Measurements from ENCODE around the gene INSL3. TPM values are rescaled to one million over a fixed set of nuclear protein-coding genes. Genes with fewer than 3 reads are reported as not detected.
"Not testable (repeated sequence)": the region's sequence is repeated elsewhere in the genome, so short reads cannot be mapped to it uniquely, and the experiment has no call there.

INSL3 gene
- total RNA-seq, 6 donors from 2014 or later, result 0.57 TPM; not detected in 5

GRCh38 chr19:17802137-17802858 is 19.0 kb downstream of the INSL3 start:
- Histone ChIP-seq H3K27ac (no peak overlapping the region), H3K9me3 (no peaks in the 10 kb centered on the region), H3K4me1 (peaks cover 0 to 4% (median 0%) of the 10 kb centered on the region in 4 donors), H3K4me3 (no peak overlapping the region), H3K27me3 (no peaks in the 10 kb centered on the region), H3K36me3 (no peaks in the 10 kb centered on the region)
- ATAC-seq (ENCODE audit: low FRiP score in 2 of 2) (no peak), DNase-seq (no peak)
- 65 to 74% methylated on average over 11 to 12 of the region's 12 CpGs for WGBS, 2 donors
- TF ChIP-seq POLR2A (IDR thresholded peaks at IDR 0.05) (no peak), EP300 (IDR thresholded peaks at IDR 0.05) (no peak), POLR2AphosphoS5 (IDR thresholded peaks at IDR 0.05) (no peak)
- TF ChIP-seq, protein P1, sequence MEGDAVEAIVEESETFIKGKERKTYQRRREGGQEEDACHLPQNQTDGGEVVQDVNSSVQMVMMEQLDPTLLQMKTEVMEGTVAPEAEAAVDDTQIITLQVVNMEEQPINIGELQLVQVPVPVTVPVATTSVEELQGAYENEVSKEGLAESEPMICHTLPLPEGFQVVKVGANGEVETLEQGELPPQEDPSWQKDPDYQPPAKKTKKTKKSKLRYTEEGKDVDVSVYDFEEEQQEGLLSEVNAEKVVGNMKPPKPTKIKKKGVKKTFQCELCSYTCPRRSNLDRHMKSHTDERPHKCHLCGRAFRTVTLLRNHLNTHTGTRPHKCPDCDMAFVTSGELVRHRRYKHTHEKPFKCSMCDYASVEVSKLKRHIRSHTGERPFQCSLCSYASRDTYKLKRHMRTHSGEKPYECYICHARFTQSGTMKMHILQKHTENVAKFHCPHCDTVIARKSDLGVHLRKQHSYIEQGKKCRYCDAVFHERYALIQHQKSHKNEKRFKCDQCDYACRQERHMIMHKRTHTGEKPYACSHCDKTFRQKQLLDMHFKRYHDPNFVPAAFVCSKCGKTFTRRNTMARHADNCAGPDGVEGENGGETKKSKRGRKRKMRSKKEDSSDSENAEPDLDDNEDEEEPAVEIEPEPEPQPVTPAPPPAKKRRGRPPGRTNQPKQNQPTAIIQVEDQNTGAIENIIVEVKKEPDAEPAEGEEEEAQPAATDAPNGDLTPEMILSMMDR (IDR thresholded peaks at IDR 0.05), result no peak

DNA sequence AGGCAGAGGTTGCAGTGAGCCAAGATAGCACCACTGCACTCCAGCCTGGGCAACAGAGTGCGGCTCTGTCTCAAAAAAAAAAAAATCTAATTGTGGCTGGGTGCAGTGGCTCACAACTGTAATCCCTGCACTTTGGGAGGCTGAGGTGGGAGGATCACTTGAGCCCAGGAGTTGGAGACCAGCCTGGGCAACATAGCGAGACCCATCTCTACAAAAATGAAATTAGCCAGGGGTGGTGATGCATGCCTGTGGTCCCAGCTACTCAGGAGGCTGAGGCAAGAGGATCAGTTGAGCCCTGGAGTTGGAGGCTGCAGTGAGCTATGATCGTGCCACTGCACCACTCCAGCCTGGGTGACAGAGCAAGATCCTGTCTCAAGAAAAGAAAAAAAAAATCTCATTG is 22.7 kb downstream of the INSL3 start:
- H3K27me3 ChIP-seq, result peaks cover 0 to 21% (median 12%) of the 10 kb centered on the region in 4 donors
- WGBS, 2 donors, result 88 to 89% methylated on average over 3 of the region's 3 CpGs
- H3K27ac ChIP-seq; H3K9me3 ChIP-seq; DNase-seq; H3K36me3 ChIP-seq; H3K4me3 ChIP-seq; ATAC-seq (ENCODE audit: low FRiP score in 2 of 2): not testable (repeated sequence)
- peaks cover 0 to 13% (median 2%) of the 10 kb centered on the region in 4 donors for H3K4me1 ChIP-seq

DNA sequence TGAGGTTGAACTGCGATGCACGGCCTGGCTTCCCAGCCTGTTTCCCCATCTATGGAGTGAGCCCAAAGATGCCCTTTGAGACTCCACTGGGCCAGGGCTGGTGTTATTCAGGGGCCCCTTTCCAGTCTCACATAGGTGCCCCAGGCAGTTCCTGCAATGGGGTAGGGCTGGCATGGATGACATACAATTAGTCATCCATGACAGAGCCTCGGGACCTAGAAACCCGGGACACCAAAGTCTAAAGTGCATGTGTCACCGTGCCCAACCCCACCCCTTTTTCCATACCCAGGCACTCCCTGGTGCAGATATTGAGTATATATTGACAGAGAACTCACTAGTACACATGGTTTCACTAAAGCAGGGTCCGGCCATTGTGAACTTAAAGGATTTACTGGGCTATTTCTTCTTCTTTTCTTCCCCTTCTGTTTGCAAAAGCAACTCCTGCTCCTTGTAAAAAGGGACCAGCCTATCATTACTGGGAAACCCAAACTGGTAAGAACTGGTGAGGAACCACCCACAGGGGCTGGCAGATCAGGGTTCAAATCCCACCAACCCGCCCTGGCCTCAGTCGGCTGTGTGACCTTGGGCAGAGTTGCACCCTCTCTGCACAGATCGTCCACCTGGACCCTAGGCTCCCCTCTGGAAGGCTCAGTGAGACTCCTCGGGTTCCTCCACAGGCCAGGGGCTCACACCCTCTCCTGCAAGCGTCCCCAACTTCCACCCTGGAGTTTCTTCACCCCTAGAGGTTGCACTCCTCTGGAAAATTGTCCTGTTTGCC is 23.7 kb downstream of the INSL3 start:
- TF ChIP-seq POLR2A (IDR thresholded peaks at IDR 0.05) (no peak), POLR2AphosphoS5 (IDR thresholded peaks at IDR 0.05) (no peak), EP300 (IDR thresholded peaks at IDR 0.05) (no peak)
- TF ChIP-seq, protein P1 (IDR thresholded peaks at IDR 0.05), result no peak
- Histone ChIP-seq H3K4me3 (no peak overlapping the region), H3K9me3 (no peaks in the 10 kb centered on the region), H3K27me3 (peaks cover 0 to 21% (median 12%) of the 10 kb centered on the region in 4 donors), H3K36me3 (no peaks in the 10 kb centered on the region), H3K27ac (no peak overlapping the region), H3K4me1 (peaks cover 0 to 9% (median 2%) of the 10 kb centered on the region in 4 donors)
- ATAC-seq (ENCODE audit: low FRiP score in 2 of 2), result peak in 1 of 2 donors; percentile 9
- 68 to 72% methylated on average over 11 of the region's 11 CpGs for WGBS, 2 donors
- no peak for DNase-seq

- H3K4me1 ChIP-seq, result peaks cover 0 to 11% (median 2%) of the 10 kb centered on the region in 4 donors
- DNase-seq (no peak), ATAC-seq (ENCODE audit: low FRiP score in 2 of 2) (no peak)
- peaks cover 0 to 21% (median 12%) of the 10 kb centered on the region in 4 donors for H3K27me3 ChIP-seq
- H3K4me3 ChIP-seq, result no peak overlapping the region
- no peaks in the 10 kb centered on the region for H3K9me3 ChIP-seq
- TF ChIP-seq POLR2A (IDR thresholded peaks at IDR 0.05), result no peak
- TF ChIP-seq POLR2AphosphoS5 (IDR thresholded peaks at IDR 0.05), result no peak
- TF ChIP-seq, protein P1 (IDR thresholded peaks at IDR 0.05), result no peak
- TF ChIP-seq EP300 (IDR thresholded peaks at IDR 0.05), result no peak
- H3K27ac ChIP-seq, result peak overlapping the region in 1 of 4 donors; percentile 21
- H3K36me3 ChIP-seq, result no peaks in the 10 kb centered on the region
- WGBS, 2 donors, result 55 to 82% methylated on average over 1 of the region's 1 CpG
Measured at GRCh38 chr19:17796838-17797423, 24.4 kb downstream of the INSL3 start.

Data from upper lobe of left lung (tissue), 6 donors.